Suprapubic skin (tissue), 4 donors: ENCODE results near the gene TNFAIP8L3. TPM values are rescaled to one million over a fixed set of nuclear protein-coding genes. Genes with fewer than 3 reads are reported as not detected.

ENCODE experiments used
- DNase-seq, 2 donors: peaks; one replicate each; pipeline ENCODE4 v3.0.0-alpha.2; 2019; ENCODE audit warnings: low spot score in 2 of 2
- H3K27ac ChIP-seq: fragments of 200-600 bp; sonication (generic); one replicate; pipeline ENCODE4 v1.5.1; 2019
- H3K27me3 ChIP-seq: fragments of 200-600 bp; sonication (generic); one replicate; pipeline ENCODE4 v1.5.1; 2019
- H3K36me3 ChIP-seq: fragments of 200-600 bp; sonication (generic); one replicate; pipeline ENCODE4 v1.5.1; 2019
- H3K4me1 ChIP-seq: fragments of 200-600 bp; sonication (generic); one replicate; pipeline ENCODE4 v1.5.1; 2019
- H3K4me3 ChIP-seq: fragments of 200-600 bp; sonication (generic); one replicate; pipeline ENCODE4 v1.5.1; 2019; ENCODE audit warnings: mild to moderate bottlenecking
- H3K9me3 ChIP-seq: fragments of 200-600 bp; sonication (generic); one replicate; pipeline ENCODE4 v1.5.1; 2019
- EP300 ChIP-seq: sonication (generic); formaldehyde crosslinking; IDR thresholded peaks from one replicate; pipeline ENCODE4 v1.6.1; 2017; ENCODE audit warnings: antibody characterized with exemption
- POLR2A ChIP-seq, 2 donors: fragments of 450-650 bp; IDR thresholded peaks; one replicate each; pipeline ENCODE4 v1.6.1; 2017; ENCODE audit warnings: antibody characterized with exemption in 2 of 2, mild to moderate bottlenecking in 2 of 2, moderate library complexity in 2 of 2
- POLR2AphosphoS5 ChIP-seq, 3 donors: sonication (generic); formaldehyde crosslinking; IDR thresholded peaks; one replicate each; pipeline ENCODE4 v1.6.1; 2017; ENCODE audit warnings: antibody characterized with exemption in 3 of 3
- WGBS: methylation state at CpG from one replicate; pipeline ENCODE4 v1.1.5; 2018; 5-methylcytosine and 5-hydroxymethylcytosine counted together
- total RNA-seq, 4 donors: library from RNA; depleted of rRNA; stranded (reverse); fragments of >200 nt; gene quantifications; one replicate each; pipeline ENCODE4 v1.1.0, GENCODE V29; 2016
- TF ChIP-seq, protein P1 (sequence below), 2 donors: fragments of 200-600 bp in 1 of 2; fragments of 450-650 bp in 1 of 2; sonication (generic) in 1 of 2; IDR thresholded peaks; one replicate each; pipeline ENCODE4 v1.5.1; 2016 to 2019; ENCODE audit warnings: antibody characterized with exemption in 2 of 2, mild to moderate bottlenecking in 1 of 2, moderate library complexity in 1 of 2

TNFAIP8L3 gene
- total RNA-seq, 4 donors from 2014 or later = 11.1 to 30.0 (median 15.9) TPM

DNA sequence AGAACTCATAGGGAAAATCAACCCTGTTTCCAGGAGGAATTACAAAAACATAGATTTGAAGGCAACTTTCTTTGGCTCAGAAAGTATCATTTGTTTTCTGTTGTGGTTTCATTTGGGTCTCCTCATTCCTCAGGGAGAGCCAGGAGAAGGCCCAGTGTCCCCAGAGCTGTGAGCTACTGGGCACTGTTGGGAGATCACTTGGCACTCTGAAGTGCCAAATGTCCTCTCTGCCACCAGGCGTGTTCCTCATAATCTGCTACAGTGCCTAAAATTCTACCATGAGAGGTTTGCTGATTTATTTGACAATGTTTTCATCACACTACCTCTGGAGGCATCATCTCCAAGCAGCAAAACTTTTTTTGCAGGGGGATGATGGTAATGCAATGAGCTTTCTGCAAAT lies 17.4 kb upstream of the TNFAIP8L3 start:
- H3K27me3 ChIP-seq = no peaks in the 10 kb centered on the region
- no peak for DNase-seq
- TF ChIP-seq EP300 = no peak
- H3K36me3 ChIP-seq = no peaks in the 10 kb centered on the region
- no peak overlapping the region for H3K27ac ChIP-seq
- WGBS = 95% methylated on average over 1 of the region's 1 CpG
- peaks cover 6% of the 10 kb centered on the region for H3K4me1 ChIP-seq
- H3K9me3 ChIP-seq = no peaks in the 10 kb centered on the region
- H3K4me3 ChIP-seq = no peak overlapping the region

DNA sequence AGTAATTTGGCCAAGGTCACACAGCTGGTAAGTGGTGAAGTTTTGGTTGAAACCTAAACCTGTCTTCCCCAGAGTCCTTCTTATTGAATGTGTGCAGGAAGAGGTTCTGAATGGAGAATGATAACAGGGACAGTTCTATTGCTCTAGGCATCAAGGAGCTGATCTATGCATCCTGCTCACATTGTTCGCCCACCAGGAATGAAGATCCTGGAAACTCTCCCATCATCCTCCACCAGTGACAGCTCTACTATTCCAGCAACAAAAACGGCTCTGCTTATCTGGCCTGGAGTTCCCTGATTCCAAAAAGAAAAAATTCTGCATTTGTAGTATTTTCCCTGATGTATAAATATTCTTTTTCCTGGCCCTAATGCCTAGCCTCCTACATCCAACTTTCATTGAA lies 16.4 kb upstream of the TNFAIP8L3 start:
- Histone ChIP-seq H3K9me3 (no peaks in the 10 kb centered on the region), H3K36me3 (no peaks in the 10 kb centered on the region), H3K4me1 (peaks cover 6% of the 10 kb centered on the region), H3K27me3 (no peaks in the 10 kb centered on the region), H3K4me3 (no peak overlapping the region), H3K27ac (no peak overlapping the region)
- 66% methylated on average over 2 of the region's 2 CpGs for WGBS
- no peak for DNase-seq
- no peak for TF ChIP-seq POLR2AphosphoS5 (IDR thresholded peaks at IDR 0.05)

DNA sequence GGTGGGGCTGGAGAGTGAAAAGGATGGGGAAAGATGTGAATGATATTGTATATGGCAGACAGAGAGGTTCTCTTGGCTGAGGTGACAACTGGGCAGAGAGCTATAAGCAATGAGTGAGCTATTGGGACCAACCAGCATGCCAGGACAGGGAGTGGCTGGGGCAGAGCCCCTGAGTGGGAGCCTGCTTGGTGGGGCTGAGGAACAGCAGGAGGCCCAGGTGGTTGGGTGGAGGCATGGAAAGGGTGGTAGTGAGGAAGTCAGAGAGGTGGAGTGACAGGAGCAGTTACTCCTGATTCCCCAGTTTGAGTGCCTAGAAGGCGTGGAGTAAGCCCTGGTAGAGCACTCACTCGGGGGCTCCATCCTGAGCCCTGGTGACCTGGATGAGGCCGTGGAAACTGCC lies 15.5 kb upstream of the TNFAIP8L3 start:
- WGBS = 90% methylated on average over 3 of the region's 3 CpGs
- H3K27me3 ChIP-seq = no peaks in the 10 kb centered on the region
- H3K4me1 ChIP-seq = peaks cover 6% of the 10 kb centered on the region
- H3K36me3 ChIP-seq = no peaks in the 10 kb centered on the region
- TF ChIP-seq, protein P1, sequence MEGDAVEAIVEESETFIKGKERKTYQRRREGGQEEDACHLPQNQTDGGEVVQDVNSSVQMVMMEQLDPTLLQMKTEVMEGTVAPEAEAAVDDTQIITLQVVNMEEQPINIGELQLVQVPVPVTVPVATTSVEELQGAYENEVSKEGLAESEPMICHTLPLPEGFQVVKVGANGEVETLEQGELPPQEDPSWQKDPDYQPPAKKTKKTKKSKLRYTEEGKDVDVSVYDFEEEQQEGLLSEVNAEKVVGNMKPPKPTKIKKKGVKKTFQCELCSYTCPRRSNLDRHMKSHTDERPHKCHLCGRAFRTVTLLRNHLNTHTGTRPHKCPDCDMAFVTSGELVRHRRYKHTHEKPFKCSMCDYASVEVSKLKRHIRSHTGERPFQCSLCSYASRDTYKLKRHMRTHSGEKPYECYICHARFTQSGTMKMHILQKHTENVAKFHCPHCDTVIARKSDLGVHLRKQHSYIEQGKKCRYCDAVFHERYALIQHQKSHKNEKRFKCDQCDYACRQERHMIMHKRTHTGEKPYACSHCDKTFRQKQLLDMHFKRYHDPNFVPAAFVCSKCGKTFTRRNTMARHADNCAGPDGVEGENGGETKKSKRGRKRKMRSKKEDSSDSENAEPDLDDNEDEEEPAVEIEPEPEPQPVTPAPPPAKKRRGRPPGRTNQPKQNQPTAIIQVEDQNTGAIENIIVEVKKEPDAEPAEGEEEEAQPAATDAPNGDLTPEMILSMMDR (IDR thresholded peaks at IDR 0.05) = no peak
- TF ChIP-seq POLR2A (IDR thresholded peaks at IDR 0.05) (no peak), EP300 (no peak), POLR2AphosphoS5 (IDR thresholded peaks at IDR 0.05) (no peak)
- no peak overlapping the region for H3K27ac ChIP-seq
- H3K4me3 ChIP-seq = no peak overlapping the region
- H3K9me3 ChIP-seq = no peaks in the 10 kb centered on the region
- DNase-seq = no peak

DNA sequence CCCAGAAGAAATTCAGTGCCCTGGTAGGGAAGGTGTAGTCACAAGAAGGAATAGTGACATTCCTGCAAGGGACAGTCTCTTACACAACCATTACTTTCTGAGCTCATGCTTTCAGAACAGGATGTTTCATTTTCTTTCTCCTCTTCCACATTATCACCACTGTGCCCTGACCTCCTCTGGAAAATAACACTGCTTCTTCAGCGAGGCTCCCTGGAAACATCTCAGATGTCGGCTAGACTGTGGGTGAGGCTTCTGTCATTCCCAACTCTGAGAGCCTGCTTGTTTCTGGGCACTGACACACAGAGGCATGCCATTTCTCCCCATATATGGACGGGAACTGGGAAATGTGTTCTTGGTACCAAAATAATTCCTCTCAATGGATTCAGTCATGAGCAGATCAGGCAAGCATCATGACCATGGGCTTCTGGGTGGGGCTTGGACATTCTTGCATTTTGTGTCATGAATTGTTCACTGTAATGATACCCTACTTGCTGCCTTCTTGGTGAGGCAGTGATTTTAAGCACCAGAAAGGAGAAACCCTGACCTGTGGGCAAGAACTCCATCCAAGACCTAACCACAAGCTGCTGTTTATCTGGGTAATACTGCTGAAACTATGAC lies 14.3 kb upstream of the TNFAIP8L3 start:
- TF ChIP-seq, protein P1 (IDR thresholded peaks at IDR 0.05) = no peak
- TF ChIP-seq EP300 = peak; percentile 20
- peaks cover 6% of the 10 kb centered on the region for H3K4me1 ChIP-seq
- no peaks in the 10 kb centered on the region for H3K9me3 ChIP-seq
- WGBS = 63% methylated on average over 3 of the region's 3 CpGs
- no peak overlapping the region for H3K4me3 ChIP-seq
- H3K27ac ChIP-seq = peak overlapping the region; percentile 67
- H3K36me3 ChIP-seq = no peaks in the 10 kb centered on the region
- no peaks in the 10 kb centered on the region for H3K27me3 ChIP-seq
- no peak for DNase-seq

DNA sequence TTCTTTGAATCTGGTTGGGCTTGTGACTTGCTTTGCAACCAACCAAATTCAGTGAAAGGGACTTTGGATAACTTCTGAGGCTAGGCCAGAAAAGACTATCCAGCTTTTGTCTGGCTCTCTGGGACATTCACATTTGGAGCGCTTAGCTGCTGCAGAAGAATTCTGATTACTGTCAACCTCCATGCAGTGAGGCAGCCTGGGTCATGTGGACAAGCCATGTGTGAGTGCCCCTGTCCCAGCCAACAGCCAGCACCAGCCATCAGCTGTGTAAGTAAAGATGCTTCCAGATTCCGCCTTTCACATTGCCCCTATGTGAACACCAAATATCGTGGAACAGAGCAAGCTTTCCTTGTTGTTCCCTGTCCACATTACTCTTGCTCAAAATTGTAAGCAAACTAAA lies 12.9 kb upstream of the TNFAIP8L3 start:
- TF ChIP-seq POLR2AphosphoS5 (IDR thresholded peaks at IDR 0.05) = no peak
- TF ChIP-seq, protein P1 (IDR thresholded peaks at IDR 0.05) = no peak
- TF ChIP-seq POLR2A (IDR thresholded peaks at IDR 0.05) = no peak
- TF ChIP-seq EP300 = no peak
- Histone ChIP-seq H3K36me3 (no peaks in the 10 kb centered on the region), H3K27me3 (no peaks in the 10 kb centered on the region), H3K9me3 (no peaks in the 10 kb centered on the region), H3K4me1 (peaks cover 6% of the 10 kb centered on the region), H3K27ac (no peak overlapping the region), H3K4me3 (no peak overlapping the region)
- no peak for DNase-seq
- WGBS = 94% methylated on average over 3 of the region's 3 CpGs

DNA sequence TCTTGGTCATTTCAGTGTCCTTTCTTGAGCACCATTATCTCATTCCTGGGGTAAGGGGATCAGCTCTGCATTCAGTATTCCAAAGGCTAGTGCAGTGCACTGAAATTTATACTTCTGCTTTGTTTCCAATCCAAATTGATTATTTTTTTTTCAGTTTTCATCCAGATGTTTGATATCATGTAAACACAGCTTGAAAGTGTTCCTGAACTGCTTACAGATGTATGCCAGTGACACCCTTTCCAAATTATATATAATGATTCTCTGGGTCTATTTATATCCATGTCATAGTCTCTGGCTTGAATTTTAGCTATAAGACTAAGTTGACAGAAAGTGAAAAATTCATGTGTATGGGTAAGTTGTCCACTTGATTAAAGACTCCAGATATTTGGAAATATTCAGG lies 11.8 kb upstream of the TNFAIP8L3 start:
- H3K27ac ChIP-seq = no peak overlapping the region
- no peaks in the 10 kb centered on the region for H3K9me3 ChIP-seq
- H3K27me3 ChIP-seq = no peaks in the 10 kb centered on the region
- H3K4me3 ChIP-seq = no peak overlapping the region
- no peaks in the 10 kb centered on the region for H3K36me3 ChIP-seq
- TF ChIP-seq POLR2AphosphoS5 (IDR thresholded peaks at IDR 0.05) (no peak), EP300 (no peak), POLR2A (IDR thresholded peaks at IDR 0.05) (no peak)
- TF ChIP-seq, protein P1 (IDR thresholded peaks at IDR 0.05) = no peak
- no peaks in the 10 kb centered on the region for H3K4me1 ChIP-seq
- no peak for DNase-seq
